Lower leg skin (tissue), 4 donors: ENCODE measurements around the gene UST. TPM values are rescaled to one million over a fixed set of nuclear protein-coding genes. Genes with fewer than 3 reads are reported as not detected.

Experiments used
- DNase-seq, 2 donors: peaks; one replicate each; pipeline ENCODE4 v3.0.0-alpha.2; 2019; ENCODE audit warnings: low spot score in 2 of 2
- H3K4me3 ChIP-seq: fragments of 200-600 bp; sonication (generic); 2 replicates; pipeline ENCODE4 v1.5.1; 2017; ENCODE audit warnings: mild to moderate bottlenecking, low read depth; ENCODE audit not compliant: poor library complexity, severe bottlenecking
- POLR2A ChIP-seq, 2 donors: fragments of 450-650 bp; IDR thresholded peaks; one replicate each; pipeline ENCODE4 v1.6.1; 2016 to 2017; ENCODE audit warnings: antibody characterized with exemption in 2 of 2, mild to moderate bottlenecking in 1 of 2, moderate library complexity in 1 of 2
- WGBS, 2 donors: methylation state at CpG; one replicate each; pipeline ENCODE4 v1.1.5; 2018; 5-methylcytosine and 5-hydroxymethylcytosine counted together
- intact Hi-C: fragments of 100-400 bp; cut with DNase I; formaldehyde crosslinking; loops from one replicate; pipeline ENCODE4 v1.15.0; 2023; ENCODE audit warnings: low total_unique reads
- total RNA-seq, 4 donors: library from RNA; depleted of rRNA; stranded (reverse); fragments of >200 nt; gene quantifications; one replicate each; pipeline ENCODE4 v1.1.0, GENCODE V29; 2016
- TF ChIP-seq, protein P1 (sequence below), 3 donors: fragments of 450-650 bp; IDR thresholded peaks; one replicate each; pipeline ENCODE4 v1.5.1; 2016; ENCODE audit warnings: antibody characterized with exemption in 3 of 3, mild to moderate bottlenecking in 3 of 3, moderate library complexity in 2 of 3

UST gene
- total RNA-seq, 4 donors from 2014 or later = 12.2 to 21.7 (median 17.7) TPM

DNA sequence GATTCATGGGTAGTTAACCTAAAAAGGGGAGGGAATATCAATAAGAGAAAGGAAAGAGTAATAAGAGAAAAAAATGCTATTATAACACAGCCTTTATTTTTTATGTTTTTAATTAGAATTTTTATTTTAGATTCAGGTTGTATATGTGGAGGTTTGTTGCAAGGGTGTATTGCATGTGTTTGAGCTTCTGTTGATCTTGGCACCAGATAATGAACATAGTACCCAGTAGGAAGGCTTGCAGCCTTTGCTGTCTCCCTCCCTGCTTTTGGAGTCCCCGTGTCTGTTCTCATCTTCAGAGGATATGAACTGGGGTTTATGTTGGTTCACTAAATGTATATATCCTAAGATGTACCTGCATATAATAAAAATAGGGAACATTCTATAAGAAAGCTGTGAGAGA is 250.0 kb downstream of the UST start:
- WGBS, 2 donors = 59 to 64% methylated on average over 1 of the region's 1 CpG
- no peak for DNase-seq
- TF ChIP-seq, protein P1, sequence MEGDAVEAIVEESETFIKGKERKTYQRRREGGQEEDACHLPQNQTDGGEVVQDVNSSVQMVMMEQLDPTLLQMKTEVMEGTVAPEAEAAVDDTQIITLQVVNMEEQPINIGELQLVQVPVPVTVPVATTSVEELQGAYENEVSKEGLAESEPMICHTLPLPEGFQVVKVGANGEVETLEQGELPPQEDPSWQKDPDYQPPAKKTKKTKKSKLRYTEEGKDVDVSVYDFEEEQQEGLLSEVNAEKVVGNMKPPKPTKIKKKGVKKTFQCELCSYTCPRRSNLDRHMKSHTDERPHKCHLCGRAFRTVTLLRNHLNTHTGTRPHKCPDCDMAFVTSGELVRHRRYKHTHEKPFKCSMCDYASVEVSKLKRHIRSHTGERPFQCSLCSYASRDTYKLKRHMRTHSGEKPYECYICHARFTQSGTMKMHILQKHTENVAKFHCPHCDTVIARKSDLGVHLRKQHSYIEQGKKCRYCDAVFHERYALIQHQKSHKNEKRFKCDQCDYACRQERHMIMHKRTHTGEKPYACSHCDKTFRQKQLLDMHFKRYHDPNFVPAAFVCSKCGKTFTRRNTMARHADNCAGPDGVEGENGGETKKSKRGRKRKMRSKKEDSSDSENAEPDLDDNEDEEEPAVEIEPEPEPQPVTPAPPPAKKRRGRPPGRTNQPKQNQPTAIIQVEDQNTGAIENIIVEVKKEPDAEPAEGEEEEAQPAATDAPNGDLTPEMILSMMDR (IDR thresholded peaks at IDR 0.05) = no peak
- TF ChIP-seq POLR2A (IDR thresholded peaks at IDR 0.05) = no peak
- intact Hi-C loops = no loop called here
- no peak overlapping the region for H3K4me3 ChIP-seq

DNA sequence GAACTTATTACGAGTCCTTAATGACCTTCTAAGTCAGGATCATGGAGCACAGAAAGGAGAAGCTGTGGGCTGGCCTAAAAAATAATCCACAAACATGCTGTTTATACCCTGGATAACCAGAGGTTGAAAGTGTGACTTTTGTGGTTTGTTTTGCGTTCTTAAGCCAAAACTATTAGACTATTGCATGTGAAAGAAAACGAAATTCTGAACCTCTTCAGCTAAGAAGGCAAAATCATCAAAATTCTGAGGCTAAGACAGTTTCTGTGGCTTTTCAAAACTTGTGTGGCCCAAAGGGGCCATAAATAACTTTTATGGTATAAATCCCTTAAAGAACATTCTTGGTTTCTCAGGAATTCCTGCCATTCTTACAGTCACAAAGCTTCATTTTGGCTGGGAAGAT is 251.0 kb downstream of the UST start:
- DNase-seq = no peak
- TF ChIP-seq, protein P1 (IDR thresholded peaks at IDR 0.05) = no peak
- WGBS, 2 donors = 55 to 60% methylated on average over 3 of the region's 3 CpGs
- no peak overlapping the region for H3K4me3 ChIP-seq
- intact Hi-C loops = no loop called here

DNA sequence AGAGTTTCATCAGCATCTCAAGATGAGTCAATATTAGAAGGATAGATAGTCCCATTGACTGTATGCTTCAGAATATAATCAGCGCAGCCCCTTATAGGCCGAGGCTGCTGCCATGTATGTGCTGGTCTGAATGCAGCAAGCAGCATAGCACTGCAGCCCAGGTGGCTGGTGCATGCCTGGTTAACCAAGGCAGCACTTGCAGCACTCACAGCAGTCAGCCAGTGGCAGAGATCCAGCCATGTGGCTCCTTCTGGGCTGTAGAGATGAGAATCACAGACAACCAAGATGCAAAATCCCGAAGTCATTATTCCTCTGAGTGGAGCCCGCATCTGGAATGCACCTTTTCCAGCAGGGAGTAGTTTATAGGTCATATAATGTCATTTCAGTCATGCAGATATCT is 251.9 kb downstream of the UST start:
- intact Hi-C loops = no loop called here
- H3K4me3 ChIP-seq = no peak overlapping the region
- no peak for TF ChIP-seq POLR2A (IDR thresholded peaks at IDR 0.05)
- TF ChIP-seq, protein P1 (IDR thresholded peaks at IDR 0.05) = no peak
- no peak for DNase-seq
- WGBS, 2 donors = 82 to 94% methylated on average over 4 of the region's 4 CpGs

DNA sequence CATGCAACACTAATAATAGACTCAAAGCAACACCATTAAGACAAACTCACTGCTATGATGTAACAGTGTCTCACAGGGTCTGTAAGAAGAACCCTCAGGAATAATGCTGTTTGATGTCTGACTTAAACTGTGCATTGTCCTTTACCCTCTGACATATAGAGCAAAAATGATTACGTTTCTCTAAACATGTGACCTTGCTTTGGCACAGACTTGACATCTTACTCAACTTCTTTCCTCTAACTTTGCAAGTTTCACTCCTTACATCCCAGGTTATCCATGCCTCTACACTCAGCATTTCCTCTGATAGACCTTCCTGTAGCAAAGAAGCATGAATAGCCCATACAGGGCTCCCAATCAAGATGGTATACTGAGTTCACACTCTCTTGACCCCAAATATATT is 252.7 kb downstream of the UST start:
- 36 to 40% methylated on average over 1 of the region's 1 CpG for WGBS, 2 donors
- no peak overlapping the region for H3K4me3 ChIP-seq
- no peak for DNase-seq
- intact Hi-C loops = no loop called here
- TF ChIP-seq, protein P1 (IDR thresholded peaks at IDR 0.05) = no peak
- no peak for TF ChIP-seq POLR2A (IDR thresholded peaks at IDR 0.05)

DNA sequence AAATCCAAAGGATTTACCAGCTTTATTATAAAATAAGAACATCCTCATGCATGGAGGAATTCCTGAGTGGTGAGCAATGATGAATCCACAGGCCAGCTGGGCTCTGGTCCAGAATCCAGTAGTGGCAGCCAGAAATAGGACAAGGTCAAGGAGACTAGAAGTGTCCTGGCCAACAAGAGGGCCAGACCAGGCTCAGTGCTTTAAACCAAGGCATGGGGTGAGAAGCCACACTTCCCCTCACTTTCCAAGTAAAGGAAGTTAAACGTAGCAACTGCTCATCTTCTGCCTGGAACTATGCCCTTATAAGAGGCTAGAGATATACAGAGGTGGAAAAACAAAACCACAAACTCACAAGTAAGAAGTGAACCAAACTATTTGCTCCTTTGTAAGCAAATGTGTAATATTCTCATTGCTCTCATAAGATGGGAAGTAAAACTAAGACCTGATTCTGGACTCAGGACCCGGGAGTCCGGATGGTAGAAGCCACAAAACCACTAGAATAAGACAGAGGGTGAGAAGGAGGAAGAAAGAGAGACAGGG is 253.2 kb downstream of the UST start:
- intact Hi-C loops = no loop called here
- 65 to 80% methylated on average over 3 of the region's 3 CpGs for WGBS, 2 donors
- TF ChIP-seq POLR2A (IDR thresholded peaks at IDR 0.05) = no peak
- TF ChIP-seq, protein P1 (IDR thresholded peaks at IDR 0.05) = no peak
- no peak for DNase-seq
- no peak overlapping the region for H3K4me3 ChIP-seq

DNA sequence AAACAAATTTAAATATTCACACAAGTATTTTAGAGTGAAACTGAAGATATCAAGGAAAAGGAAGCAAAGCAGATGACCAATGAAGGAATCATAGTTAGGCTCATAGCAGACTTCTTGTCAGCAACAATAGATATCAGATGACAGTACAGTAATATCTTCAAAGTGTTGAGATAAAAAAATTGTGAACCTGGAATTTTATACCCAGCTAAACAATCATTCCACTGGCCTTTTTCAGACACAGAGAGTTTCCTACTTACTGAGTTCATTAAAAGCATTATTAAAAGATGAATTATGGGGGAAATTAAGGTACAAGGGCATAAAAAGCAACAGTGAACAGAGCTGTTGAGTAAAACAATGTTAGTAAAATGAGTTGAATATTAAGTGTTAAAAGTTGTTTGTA is 254.6 kb downstream of the UST start:
- intact Hi-C loops = no loop called here
- no peak for DNase-seq
- TF ChIP-seq, protein P1 (IDR thresholded peaks at IDR 0.05) = no peak
- TF ChIP-seq POLR2A (IDR thresholded peaks at IDR 0.05) = no peak
- no peak overlapping the region for H3K4me3 ChIP-seq
